Type B pancreatic cell (in vitro differentiated cells): Measurements from ENCODE around the gene SMR3A. TPM values are rescaled to one million over a fixed set of nuclear protein-coding genes. Genes with fewer than 3 reads are reported as not detected.

Experiments
- DNase-seq: peaks from one replicate; pipeline ENCODE4 v3.0.0; 2021; ENCODE audit warnings: mixed read lengths; ENCODE audit not compliant: unreplicated experiment; ENCODE audit errors: extremely low spot score
- H3K27ac Mint-ChIP-seq: 2 replicates; pipeline ENCODE4 v1.8.0; 2021; ENCODE audit warnings: mild to moderate bottlenecking, mixed read lengths
- H3K27me3 Mint-ChIP-seq: 2 replicates; pipeline ENCODE4 v1.8.0; 2021; ENCODE audit warnings: mixed read lengths
- H3K36me3 Mint-ChIP-seq: 2 replicates; pipeline ENCODE4 v1.8.0; 2021; ENCODE audit warnings: mixed read lengths
- H3K4me1 Mint-ChIP-seq: one replicate; pipeline ENCODE4 v1.8.0; 2021; ENCODE audit warnings: mixed read lengths; ENCODE audit not compliant: unreplicated experiment
- H3K4me3 Mint-ChIP-seq: 2 replicates; pipeline ENCODE4 v1.8.0; 2021; ENCODE audit warnings: mild to moderate bottlenecking, mixed read lengths
- H3K9me3 Mint-ChIP-seq: 2 replicates; pipeline ENCODE4 v1.8.0; 2021; ENCODE audit warnings: mixed read lengths
- total RNA-seq: library from RNA; stranded (reverse); gene quantifications from 2 replicates; pipeline ENCODE4 v1.2.1, GENCODE V29; 2021; ENCODE audit warnings: low replicate concordance
- TF ChIP-seq, protein P1 (sequence below): fragments of 200-600 bp; sonication (generic); conservative IDR thresholded peaks from 2 replicates; pipeline ENCODE4 v1.5.0; 2021; ENCODE audit warnings: antibody characterized with exemption, mild to moderate bottlenecking

The SMR3A gene
- total RNA-seq, 1 donor from 2014 or later: not detected

GRCh38 chr4:70337886-70338420 lies 22.6 kb upstream of the SMR3A start:
- TF ChIP-seq, protein P1, sequence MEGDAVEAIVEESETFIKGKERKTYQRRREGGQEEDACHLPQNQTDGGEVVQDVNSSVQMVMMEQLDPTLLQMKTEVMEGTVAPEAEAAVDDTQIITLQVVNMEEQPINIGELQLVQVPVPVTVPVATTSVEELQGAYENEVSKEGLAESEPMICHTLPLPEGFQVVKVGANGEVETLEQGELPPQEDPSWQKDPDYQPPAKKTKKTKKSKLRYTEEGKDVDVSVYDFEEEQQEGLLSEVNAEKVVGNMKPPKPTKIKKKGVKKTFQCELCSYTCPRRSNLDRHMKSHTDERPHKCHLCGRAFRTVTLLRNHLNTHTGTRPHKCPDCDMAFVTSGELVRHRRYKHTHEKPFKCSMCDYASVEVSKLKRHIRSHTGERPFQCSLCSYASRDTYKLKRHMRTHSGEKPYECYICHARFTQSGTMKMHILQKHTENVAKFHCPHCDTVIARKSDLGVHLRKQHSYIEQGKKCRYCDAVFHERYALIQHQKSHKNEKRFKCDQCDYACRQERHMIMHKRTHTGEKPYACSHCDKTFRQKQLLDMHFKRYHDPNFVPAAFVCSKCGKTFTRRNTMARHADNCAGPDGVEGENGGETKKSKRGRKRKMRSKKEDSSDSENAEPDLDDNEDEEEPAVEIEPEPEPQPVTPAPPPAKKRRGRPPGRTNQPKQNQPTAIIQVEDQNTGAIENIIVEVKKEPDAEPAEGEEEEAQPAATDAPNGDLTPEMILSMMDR: no peak
- Mint-ChIP-seq H3K4me3 (no peak overlapping the region), H3K27me3 (no peaks in the 10 kb centered on the region), H3K4me1 (no peaks in the 10 kb centered on the region), H3K27ac (no peak overlapping the region), H3K9me3 (no peaks in the 10 kb centered on the region), H3K36me3 (no peaks in the 10 kb centered on the region)
- no peak for DNase-seq

DNA sequence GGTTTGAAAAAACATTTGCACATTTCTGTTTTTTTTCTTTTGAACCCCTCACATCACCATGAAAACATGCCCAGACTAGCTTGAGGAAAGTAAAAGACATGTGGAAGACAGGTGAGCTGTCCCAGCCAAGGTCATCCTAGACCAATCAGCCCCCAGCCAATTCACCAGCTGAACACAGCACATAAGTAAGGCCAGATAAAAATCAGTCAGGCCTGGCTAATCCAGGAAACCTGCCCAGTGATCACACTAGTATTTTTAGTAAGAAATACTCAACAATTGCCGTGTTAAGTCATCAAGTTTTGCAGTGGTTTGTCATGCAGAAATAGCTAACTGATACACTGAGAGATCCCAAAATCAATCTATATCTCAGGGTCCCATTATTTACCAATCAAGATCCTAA lies 4.4 kb upstream of the SMR3A start:
- H3K4me1 Mint-ChIP-seq: no peaks in the 10 kb centered on the region
- H3K4me3 Mint-ChIP-seq: no peak overlapping the region
- H3K36me3 Mint-ChIP-seq: no peaks in the 10 kb centered on the region
- no peak overlapping the region for H3K27ac Mint-ChIP-seq
- H3K27me3 Mint-ChIP-seq: peaks cover 3% of the 10 kb centered on the region
- TF ChIP-seq, protein P1: no peak
- no peak for DNase-seq
- no peaks in the 10 kb centered on the region for H3K9me3 Mint-ChIP-seq

DNA sequence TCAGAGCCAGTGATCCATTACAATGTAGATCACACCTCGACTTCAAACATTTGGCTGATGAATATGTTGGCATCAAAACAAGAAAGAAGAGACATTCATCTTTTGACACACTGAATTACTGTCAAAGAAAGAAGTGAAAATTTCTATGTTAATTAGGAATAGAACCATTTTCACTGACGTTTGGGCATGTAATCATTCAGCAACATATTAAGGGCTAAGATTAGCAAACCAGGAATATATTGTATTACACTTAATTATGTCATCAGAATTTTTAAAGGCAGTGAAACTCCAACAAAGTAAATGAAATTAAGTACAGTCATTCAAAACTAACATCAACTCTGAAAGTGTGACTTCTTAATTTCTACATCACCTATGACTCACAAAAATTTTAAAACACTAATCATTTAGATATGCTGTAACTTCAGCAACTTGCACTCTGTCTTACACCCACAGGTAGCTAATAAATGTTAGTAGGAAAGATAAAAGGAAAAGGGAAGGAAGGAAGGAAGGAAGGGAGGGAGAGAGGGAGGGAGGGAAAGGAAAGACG lies 1.4 kb upstream of the SMR3A start:
- H3K4me1 Mint-ChIP-seq: no peaks in the 10 kb centered on the region
- TF ChIP-seq, protein P1: no peak
- no peaks in the 10 kb centered on the region for H3K36me3 Mint-ChIP-seq
- H3K27ac Mint-ChIP-seq: no peak overlapping the region
- no peak overlapping the region for H3K4me3 Mint-ChIP-seq
- no peaks in the 10 kb centered on the region for H3K27me3 Mint-ChIP-seq
- no peak for DNase-seq
- no peaks in the 10 kb centered on the region for H3K9me3 Mint-ChIP-seq

DNA sequence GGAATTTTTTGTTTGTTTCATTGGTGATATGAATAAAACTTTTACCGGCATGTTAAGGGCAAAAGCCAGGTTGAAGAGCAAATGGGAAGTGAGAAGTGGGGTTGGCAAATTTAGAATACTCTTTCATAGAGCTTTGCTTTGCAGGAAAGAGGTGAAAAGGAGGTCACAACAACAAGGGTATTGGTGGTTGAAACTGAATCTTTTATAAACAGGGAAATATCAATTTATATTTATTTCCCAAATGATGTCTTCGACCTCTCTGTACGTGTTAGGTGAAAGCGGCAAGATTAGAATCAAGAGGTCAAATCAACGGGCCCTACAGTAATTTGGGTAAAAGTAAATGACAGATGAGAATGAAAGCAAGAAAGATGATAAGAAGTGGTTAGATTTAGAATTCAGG lies 3.4 kb downstream of the SMR3A start:
- H3K4me1 Mint-ChIP-seq: no peaks in the 10 kb centered on the region
- no peaks in the 10 kb centered on the region for H3K9me3 Mint-ChIP-seq
- no peak overlapping the region for H3K4me3 Mint-ChIP-seq
- no peaks in the 10 kb centered on the region for H3K36me3 Mint-ChIP-seq
- H3K27ac Mint-ChIP-seq: no peak overlapping the region
- DNase-seq: no peak
- TF ChIP-seq, protein P1: no peak
- no peaks in the 10 kb centered on the region for H3K27me3 Mint-ChIP-seq

DNA sequence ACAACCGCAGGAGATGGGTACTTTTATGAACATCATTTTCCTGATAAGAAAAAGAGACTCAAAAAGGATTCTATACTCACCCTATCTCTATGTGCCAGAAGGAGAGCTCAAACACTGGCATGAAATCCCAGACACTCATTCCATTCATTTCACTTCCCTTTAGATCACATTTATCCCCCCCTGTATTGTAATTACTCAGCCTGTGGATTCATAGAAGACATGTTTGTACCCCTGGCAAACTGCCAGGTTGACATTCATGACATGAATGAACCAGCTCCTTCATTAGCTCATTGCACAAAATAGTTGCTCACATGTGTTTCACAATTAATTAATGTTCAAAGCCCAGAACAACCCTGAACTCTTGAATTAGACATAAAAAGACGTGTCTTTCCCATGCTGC lies 4.9 kb downstream of the SMR3A start:
- Mint-ChIP-seq H3K9me3 (no peaks in the 10 kb centered on the region), H3K4me3 (no peak overlapping the region)
- TF ChIP-seq, protein P1: no peak

More for the DNA sequence above, 4.9 kb downstream of the SMR3A start:
- no peaks in the 10 kb centered on the region for H3K4me1 Mint-ChIP-seq
- no peak overlapping the region for H3K27ac Mint-ChIP-seq
- DNase-seq: no peak
- H3K36me3 Mint-ChIP-seq: no peaks in the 10 kb centered on the region
- H3K27me3 Mint-ChIP-seq: no peaks in the 10 kb centered on the region
